LNCaP clone FGC (cell line): ENCODE measurements around the gene CP.
A peak's percentile ranks its signal among the peaks of the same experiment; 100 is the strongest.

Source experiments
- DNase-seq: peaks from one replicate; pipeline ENCODE4 v3.0.0-alpha.2; 2011; ENCODE audit warnings: low read depth
- H3K4me3 ChIP-seq: 2 replicates; pipeline ENCODE4 v1.5.1; 2011; ENCODE audit warnings: mild to moderate bottlenecking, low read depth, low read length, control low read depth
- TF ChIP-seq, protein P1 (sequence below): IDR thresholded peaks from 2 replicates; pipeline ENCODE4 v1.5.1; 2012; ENCODE audit warnings: mild to moderate bottlenecking; ENCODE audit not compliant: control insufficient read depth, insufficient read depth; ENCODE audit errors: extremely low read depth

The CP gene

DNA sequence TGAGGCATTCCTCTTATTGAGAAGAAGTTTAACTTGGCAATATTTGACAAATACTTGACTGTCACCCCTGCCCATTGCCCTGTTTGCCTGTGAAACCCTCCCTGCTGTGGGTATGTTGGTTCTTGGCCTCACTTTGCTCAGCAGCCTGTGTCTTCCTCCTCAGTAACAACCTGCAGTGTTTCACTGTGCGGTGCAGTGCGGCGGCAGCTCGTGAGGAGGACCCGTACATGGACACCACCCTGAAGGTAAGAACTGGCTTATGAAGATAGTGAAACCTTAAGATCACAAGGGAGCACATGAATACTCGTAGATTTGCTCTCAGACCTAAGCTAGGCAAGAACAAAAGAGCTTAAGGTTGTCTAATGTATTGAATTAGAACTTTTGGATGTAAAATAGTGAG is 71.2 kb downstream of the CP start:
- no peak for DNase-seq
- no peak overlapping the region for H3K4me3 ChIP-seq
- TF ChIP-seq, protein P1, sequence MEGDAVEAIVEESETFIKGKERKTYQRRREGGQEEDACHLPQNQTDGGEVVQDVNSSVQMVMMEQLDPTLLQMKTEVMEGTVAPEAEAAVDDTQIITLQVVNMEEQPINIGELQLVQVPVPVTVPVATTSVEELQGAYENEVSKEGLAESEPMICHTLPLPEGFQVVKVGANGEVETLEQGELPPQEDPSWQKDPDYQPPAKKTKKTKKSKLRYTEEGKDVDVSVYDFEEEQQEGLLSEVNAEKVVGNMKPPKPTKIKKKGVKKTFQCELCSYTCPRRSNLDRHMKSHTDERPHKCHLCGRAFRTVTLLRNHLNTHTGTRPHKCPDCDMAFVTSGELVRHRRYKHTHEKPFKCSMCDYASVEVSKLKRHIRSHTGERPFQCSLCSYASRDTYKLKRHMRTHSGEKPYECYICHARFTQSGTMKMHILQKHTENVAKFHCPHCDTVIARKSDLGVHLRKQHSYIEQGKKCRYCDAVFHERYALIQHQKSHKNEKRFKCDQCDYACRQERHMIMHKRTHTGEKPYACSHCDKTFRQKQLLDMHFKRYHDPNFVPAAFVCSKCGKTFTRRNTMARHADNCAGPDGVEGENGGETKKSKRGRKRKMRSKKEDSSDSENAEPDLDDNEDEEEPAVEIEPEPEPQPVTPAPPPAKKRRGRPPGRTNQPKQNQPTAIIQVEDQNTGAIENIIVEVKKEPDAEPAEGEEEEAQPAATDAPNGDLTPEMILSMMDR, result no peak

DNA sequence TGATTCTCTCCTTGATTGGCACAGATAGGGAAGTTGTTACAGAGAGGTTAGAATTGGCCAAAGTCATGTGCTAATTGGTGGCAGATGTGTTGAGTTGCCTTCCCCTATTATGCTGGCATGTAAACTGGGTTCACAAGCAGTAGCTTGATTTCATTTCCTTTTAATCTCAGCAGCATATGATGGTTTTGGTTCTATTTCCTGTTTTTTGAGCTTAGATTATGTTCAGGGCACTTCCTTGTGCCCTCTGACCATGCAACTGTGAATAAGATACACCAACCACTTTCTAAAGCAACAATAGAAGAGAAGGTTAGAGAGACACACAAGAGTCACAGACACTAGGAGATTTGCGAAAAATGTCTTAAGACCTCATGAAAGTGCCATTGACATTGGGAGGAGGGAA is 75.7 kb downstream of the CP start:
- DNase-seq, result no peak
- TF ChIP-seq, protein P1, result no peak

GRCh38 chr3:149145356-149145755 is 76.3 kb downstream of the CP start:
- no peak for DNase-seq
- TF ChIP-seq, protein P1, result no peak
- H3K4me3 ChIP-seq, result no peak overlapping the region

More for the DNA sequence above, 75.7 kb downstream of the CP start:
- H3K4me3 ChIP-seq, result no peak overlapping the region

DNA sequence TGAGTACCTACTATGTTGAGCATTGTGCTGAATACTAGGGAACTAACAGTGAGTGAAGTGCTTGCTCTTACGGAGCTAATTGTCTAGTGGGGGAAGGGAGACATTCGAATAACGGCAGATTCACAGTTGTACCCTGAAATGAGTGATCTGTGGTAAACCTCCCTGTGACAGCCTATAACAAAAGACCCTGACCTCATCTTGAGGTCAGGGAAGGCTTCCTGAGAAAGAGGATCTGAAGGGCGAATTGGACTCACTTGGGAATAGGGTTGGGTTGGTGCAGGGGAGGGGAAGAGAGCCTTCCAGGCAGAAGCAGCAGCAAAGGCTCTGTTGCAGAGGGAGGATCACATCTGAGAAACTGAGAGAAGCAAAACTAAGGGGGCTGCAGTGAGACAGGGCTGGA is 78.9 kb downstream of the CP start:
- DNase-seq, result no peak
- no peak overlapping the region for H3K4me3 ChIP-seq
- TF ChIP-seq, protein P1, result no peak

- peak; percentile 40 for DNase-seq
- TF ChIP-seq, protein P1, result no peak
- H3K4me3 ChIP-seq, result no peak overlapping the region
Observed at GRCh38 chr3:149134575-149134974, 87.1 kb downstream of the CP start.

- TF ChIP-seq, protein P1, result no peak
- DNase-seq, result no peak
- no peak overlapping the region for H3K4me3 ChIP-seq
Observed at GRCh38 chr3:149131589-149131988, 90.0 kb downstream of the CP start.

GRCh38 chr3:149129326-149130205 is 92.1 kb downstream of the CP start, which contains the start of gene HPS3:
Gene HPS3 (plus strand): TSS chr3:149129638. CDS start chr3:149129724, 86 bp downstream.
- TF ChIP-seq, protein P1, result no peak
- H3K4me3 ChIP-seq, result peak within 1 kb of the TSS; percentile 72
- peak; percentile 62 for DNase-seq
